Colonic mucosa (tissue), 4 donors: ENCODE measurements around the gene NUBP2. TPM values are rescaled to one million over a fixed set of nuclear protein-coding genes. Genes with fewer than 3 reads are reported as not detected.

Source experiments
- DNase-seq: peaks from one replicate; pipeline ENCODE4 v3.0.0-alpha.2; 2020
- H3K27ac ChIP-seq: fragments of 200-600 bp; one replicate; pipeline ENCODE4 v1.8.0; 2021
- H3K27me3 ChIP-seq: fragments of 200-600 bp; one replicate; pipeline ENCODE4 v1.8.0; 2021
- H3K36me3 ChIP-seq: fragments of 200-600 bp; one replicate; pipeline ENCODE4 v1.8.0; 2021
- H3K4me1 ChIP-seq: fragments of 200-600 bp; one replicate; pipeline ENCODE4 v1.8.0; 2021; ENCODE audit warnings: mild to moderate bottlenecking
- H3K4me3 ChIP-seq: fragments of 200-600 bp; one replicate; pipeline ENCODE4 v1.8.0; 2021
- H3K9ac ChIP-seq, 2 donors: one replicate each; pipeline ENCODE4 v1.7.0; 2013; ENCODE audit warnings: control low read depth in 2 of 2, low read depth in 2 of 2, low read length in 2 of 2
- H3K9me3 ChIP-seq: fragments of 200-600 bp; one replicate; pipeline ENCODE4 v1.8.0; 2021
- intact Hi-C: fragments of 100-400 bp; cut with DNase I; formaldehyde crosslinking; loops from one replicate; pipeline ENCODE4 v1.14.1; 2022
- total RNA-seq, 2 donors: library from RNA; stranded (reverse); fragmentation: NEBNext Ultra II Directional in 1 of 2; extraction: Animal tissue kit (Norgen Biotek cat#: 25700) in 1 of 2; gene quantifications; one replicate each; pipeline ENCODE4 v1.2.1, GENCODE V29; 2021
- TF ChIP-seq, protein P1 (sequence below): fragments of 200-600 bp; IDR thresholded peaks from one replicate; pipeline ENCODE4 v1.8.0; 2022; ENCODE audit warnings: antibody characterized with exemption, mild to moderate bottlenecking
- donor health status: healthy.
- donor health status: DM: no; HTN: no; CAD: no.
- donor health status: DM: no; HTN: no; CAD: no.

The NUBP2 gene
- total RNA-seq, 2 donors from 2014 or later: 30.0 to 72.8 TPM

DNA sequence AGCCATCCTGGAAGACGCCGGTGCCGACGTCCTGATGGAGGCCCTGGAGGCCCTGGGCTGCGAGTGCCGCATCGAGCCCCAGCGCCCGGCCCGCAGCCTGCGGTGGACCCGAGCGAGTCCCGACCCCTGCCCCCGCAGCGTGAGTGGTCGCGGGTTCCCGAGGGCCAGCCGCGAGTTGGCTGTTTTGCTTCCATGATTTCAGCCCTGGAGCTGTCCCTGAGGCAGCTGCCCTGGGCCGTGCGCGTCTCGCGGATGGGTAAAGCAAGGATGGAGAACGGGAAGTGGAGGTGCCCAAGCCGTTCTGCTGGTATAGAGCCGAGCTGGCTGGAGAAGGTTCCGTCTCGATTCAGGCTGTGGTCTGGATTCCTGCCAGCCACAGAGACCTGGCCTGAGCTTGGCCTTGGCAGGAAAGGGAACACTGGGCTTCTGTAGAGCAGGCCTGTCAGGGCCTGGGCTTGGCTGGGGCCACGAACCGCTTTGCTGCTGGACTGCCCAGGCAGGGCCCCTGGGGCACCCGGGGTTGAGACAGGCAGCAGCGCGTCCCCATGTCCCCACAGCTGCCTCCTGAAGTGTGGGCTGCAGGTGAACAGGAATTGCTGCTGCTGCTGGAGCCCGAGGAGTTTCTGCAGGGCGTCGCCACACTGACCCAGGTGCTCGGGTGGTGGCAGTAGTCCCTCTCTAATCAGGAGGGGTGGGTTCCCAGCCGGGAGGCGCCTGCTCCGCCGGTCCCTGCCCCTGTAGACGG lies 8.9 kb upstream of the NUBP2 start:
- no peaks in the 10 kb centered on the region for H3K9me3 ChIP-seq

GRCh38 chr16:1774448-1774780 lies 8.3 kb upstream of the NUBP2 start:
- Histone ChIP-seq H3K27me3 (no peaks in the 10 kb centered on the region), H3K9me3 (no peaks in the 10 kb centered on the region), H3K4me3 (peak overlapping the region; percentile 96), H3K4me1 (peaks cover 11% of the 10 kb centered on the region), H3K27ac (no peak overlapping the region), H3K36me3 (no peaks in the 10 kb centered on the region), H3K9ac (peak overlapping the region; percentile 80 to 95)
- TF ChIP-seq, protein P1, sequence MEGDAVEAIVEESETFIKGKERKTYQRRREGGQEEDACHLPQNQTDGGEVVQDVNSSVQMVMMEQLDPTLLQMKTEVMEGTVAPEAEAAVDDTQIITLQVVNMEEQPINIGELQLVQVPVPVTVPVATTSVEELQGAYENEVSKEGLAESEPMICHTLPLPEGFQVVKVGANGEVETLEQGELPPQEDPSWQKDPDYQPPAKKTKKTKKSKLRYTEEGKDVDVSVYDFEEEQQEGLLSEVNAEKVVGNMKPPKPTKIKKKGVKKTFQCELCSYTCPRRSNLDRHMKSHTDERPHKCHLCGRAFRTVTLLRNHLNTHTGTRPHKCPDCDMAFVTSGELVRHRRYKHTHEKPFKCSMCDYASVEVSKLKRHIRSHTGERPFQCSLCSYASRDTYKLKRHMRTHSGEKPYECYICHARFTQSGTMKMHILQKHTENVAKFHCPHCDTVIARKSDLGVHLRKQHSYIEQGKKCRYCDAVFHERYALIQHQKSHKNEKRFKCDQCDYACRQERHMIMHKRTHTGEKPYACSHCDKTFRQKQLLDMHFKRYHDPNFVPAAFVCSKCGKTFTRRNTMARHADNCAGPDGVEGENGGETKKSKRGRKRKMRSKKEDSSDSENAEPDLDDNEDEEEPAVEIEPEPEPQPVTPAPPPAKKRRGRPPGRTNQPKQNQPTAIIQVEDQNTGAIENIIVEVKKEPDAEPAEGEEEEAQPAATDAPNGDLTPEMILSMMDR: no peak
- DNase-seq: no peak
- intact Hi-C loops: loop anchor here (5.0 kb wide), 1 partner anchor 162 kb away; the partner anchor contains the start of genes CRAMP1 and IFT140

More for the DNA sequence above, 8.9 kb upstream of the NUBP2 start:
- no peaks in the 10 kb centered on the region for H3K36me3 ChIP-seq
- H3K27me3 ChIP-seq: no peaks in the 10 kb centered on the region
- peak overlapping the region; percentile 98 for H3K27ac ChIP-seq
- peaks cover 11% of the 10 kb centered on the region for H3K4me1 ChIP-seq
- intact Hi-C loops: loop anchor here (5.0 kb wide), 1 partner anchor 162 kb away; the partner anchor contains the start of genes CRAMP1 and IFT140
- DNase-seq: no peak
- peak overlapping the region; percentile 96 for H3K4me3 ChIP-seq
- TF ChIP-seq, protein P1: no peak
- H3K9ac ChIP-seq: peak overlapping the region; percentile 80 to 95

DNA sequence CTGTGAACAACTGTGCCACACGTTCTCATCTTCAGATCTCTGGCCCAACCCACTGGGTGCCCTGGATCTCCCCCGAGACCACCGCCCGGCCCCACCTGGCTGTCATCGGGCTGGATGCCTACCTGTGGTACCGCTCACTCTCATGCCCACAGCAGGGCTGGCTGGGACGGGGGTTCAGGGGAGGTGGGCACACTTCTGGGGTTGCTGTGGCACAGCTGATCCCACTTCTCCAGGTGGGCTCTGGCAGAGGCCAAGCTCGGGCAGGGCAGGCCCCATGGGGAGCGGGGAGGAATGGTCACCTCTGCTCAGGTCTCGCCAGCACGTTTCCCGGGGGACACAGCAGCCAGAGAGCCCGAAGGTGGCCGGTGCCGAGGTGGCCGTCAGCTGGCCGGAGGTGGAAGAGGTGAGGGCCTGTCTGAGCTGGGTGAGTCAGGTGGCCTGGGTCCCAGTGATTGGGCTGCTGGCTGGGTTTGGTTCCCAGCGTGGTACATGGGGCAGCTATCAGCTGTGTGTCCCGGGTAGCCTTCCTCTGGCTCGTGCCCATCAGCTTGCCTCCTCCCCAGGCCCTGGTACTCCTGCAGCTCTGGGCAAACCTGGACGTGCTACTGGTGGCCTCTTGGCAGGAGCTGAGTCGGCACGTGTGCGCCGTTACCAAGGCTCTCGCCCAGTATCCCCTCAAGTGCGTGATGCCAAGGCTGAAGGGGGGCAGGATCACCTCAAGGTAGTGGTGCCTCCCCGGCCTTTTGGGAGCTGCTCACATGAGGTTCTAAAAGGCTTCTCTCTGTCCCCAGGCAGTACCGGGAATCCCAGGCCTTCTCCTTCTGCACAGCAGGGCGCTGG lies 7.5 kb upstream of the NUBP2 start:
- no peak overlapping the region for H3K9ac ChIP-seq
- TF ChIP-seq, protein P1: no peak
- H3K27ac ChIP-seq: no peak overlapping the region
- no peaks in the 10 kb centered on the region for H3K36me3 ChIP-seq
- H3K9me3 ChIP-seq: no peaks in the 10 kb centered on the region
- no peaks in the 10 kb centered on the region for H3K27me3 ChIP-seq
- H3K4me3 ChIP-seq: no peak overlapping the region
- H3K4me1 ChIP-seq: peaks cover 13% of the 10 kb centered on the region
- intact Hi-C loops: no loop called here
- DNase-seq: no peak

DNA sequence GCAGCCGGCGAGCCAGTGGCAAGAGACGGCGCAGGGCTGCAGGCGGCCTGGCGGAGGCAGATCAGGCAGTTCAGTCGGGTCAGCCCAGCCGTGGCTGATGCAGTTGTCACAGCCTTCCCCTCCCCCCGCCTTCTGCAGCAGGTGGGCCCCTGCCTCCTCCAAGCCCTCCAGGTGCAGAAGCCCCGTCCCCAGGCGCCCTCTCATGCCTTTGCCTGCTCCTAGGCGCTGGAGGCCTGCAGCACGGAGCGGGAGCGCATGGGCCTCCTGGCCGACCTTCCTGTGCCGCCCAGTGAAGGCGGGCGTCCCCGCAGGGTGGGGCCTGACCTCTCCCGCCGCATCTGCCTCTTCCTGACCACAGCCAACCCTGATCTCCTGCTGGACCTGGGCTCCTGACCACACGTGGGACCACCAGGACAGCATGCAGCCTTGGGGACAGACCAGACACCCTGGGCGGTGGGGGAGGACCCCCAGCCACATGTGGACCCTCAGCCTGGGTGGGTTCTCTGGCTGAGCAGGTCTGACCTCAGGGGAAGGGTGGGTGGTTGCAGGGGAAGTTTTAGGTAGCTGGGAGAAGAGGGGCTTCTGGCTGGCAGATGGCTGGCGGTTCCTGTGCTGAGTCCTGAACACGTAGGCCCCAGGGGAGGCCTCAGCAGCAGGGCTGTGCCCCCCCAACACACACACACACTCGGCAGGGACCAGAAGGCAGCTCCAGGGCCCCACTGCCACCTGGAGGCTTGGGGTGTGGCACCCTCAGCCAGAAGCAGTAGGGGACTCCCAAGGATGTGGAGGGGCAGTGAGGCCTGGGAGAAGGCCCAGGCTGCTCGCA lies 6.7 kb upstream of the NUBP2 start:
- Histone ChIP-seq H3K4me1 (peaks cover 14% of the 10 kb centered on the region), H3K9ac (no peak overlapping the region), H3K36me3 (no peaks in the 10 kb centered on the region), H3K9me3 (no peaks in the 10 kb centered on the region), H3K27me3 (no peaks in the 10 kb centered on the region), H3K4me3 (no peak overlapping the region), H3K27ac (no peak overlapping the region)
- TF ChIP-seq, protein P1: no peak
- DNase-seq: no peak
- intact Hi-C loops: no loop called here

GRCh38 chr16:1776672-1776955 lies 6.1 kb upstream of the NUBP2 start:
- no peaks in the 10 kb centered on the region for H3K9me3 ChIP-seq
- peaks cover 19% of the 10 kb centered on the region for H3K4me1 ChIP-seq
- DNase-seq: no peak
- H3K36me3 ChIP-seq: no peaks in the 10 kb centered on the region
- H3K4me3 ChIP-seq: no peak overlapping the region
- H3K27me3 ChIP-seq: no peaks in the 10 kb centered on the region
- H3K9ac ChIP-seq: no peak overlapping the region
- intact Hi-C loops: no loop called here
- no peak overlapping the region for H3K27ac ChIP-seq
- TF ChIP-seq, protein P1: no peak
